ENCODE results near the gene C6orf15. TPM values are rescaled to one million over a fixed set of nuclear protein-coding genes. Genes with fewer than 3 reads are reported as not detected.
A peak's percentile ranks its signal among the peaks of the same experiment; 100 is the strongest.

The C6orf15 gene
- total RNA-seq, 1 donor = not detected

- no peak overlapping the region for H3K4me3 ChIP-seq (ENCODE audit: low read depth, low read length)
- peak; percentile 63 for DNase-seq (ENCODE audit: low read depth)
- TF ChIP-seq CTCF (IDR thresholded peaks at IDR 0.05; ENCODE audit: insufficient read depth, low read depth, low read length) = no peak
Observed at GRCh38 chr6:31125586-31126363, 13.4 kb upstream of the C6orf15 start.

- DNase-seq (ENCODE audit: low read depth) = no peak
- TF ChIP-seq CTCF (IDR thresholded peaks at IDR 0.05; ENCODE audit: insufficient read depth, low read depth, low read length) = no peak
- H3K4me3 ChIP-seq (ENCODE audit: low read depth, low read length) = no peak overlapping the region
Observed at GRCh38 chr6:31125162-31125561, 12.8 kb upstream of the C6orf15 start.

- peak; percentile 92 for DNase-seq (ENCODE audit: low read depth)
- H3K4me3 ChIP-seq (ENCODE audit: low read depth, low read length) = no peak overlapping the region
Observed at GRCh38 chr6:31122791-31123706, 10.7 kb upstream of the C6orf15 start.

GRCh38 chr6:31121131-31121790 lies 8.9 kb upstream of the C6orf15 start:
- TF ChIP-seq CTCF (IDR thresholded peaks at IDR 0.05; ENCODE audit: insufficient read depth, low read depth, low read length) = no peak
- no peak overlapping the region for H3K4me3 ChIP-seq (ENCODE audit: low read depth, low read length)
- no peak for DNase-seq (ENCODE audit: low read depth)

More at GRCh38 chr6:31122791-31123706, 10.7 kb upstream of the C6orf15 start:
- TF ChIP-seq CTCF (IDR thresholded peaks at IDR 0.05; ENCODE audit: insufficient read depth, low read depth, low read length) = no peak

- TF ChIP-seq CTCF (IDR thresholded peaks at IDR 0.05; ENCODE audit: insufficient read depth, low read depth, low read length) = no peak
- DNase-seq (ENCODE audit: low read depth) = no peak
Observed at GRCh38 chr6:31120151-31120915, 8.0 kb upstream of the C6orf15 start, which contains the start of gene CDSN. TSS of gene CDSN (minus strand) at chr6:31120446. CDS start at chr6:31120419, 27 bp downstream.

GRCh38 chr6:31118178-31118577 lies 5.8 kb upstream of the C6orf15 start:
- no peak for TF ChIP-seq CTCF (IDR thresholded peaks at IDR 0.05; ENCODE audit: insufficient read depth, low read depth, low read length)
- H3K4me3 ChIP-seq (ENCODE audit: low read depth, low read length) = no peak overlapping the region
- DNase-seq (ENCODE audit: low read depth) = no peak

More at GRCh38 chr6:31120151-31120915, 8.0 kb upstream of the C6orf15 start, which contains the start of gene CDSN:
- H3K4me3 ChIP-seq (ENCODE audit: low read depth, low read length) = no peak within 1 kb of the TSS

All from fibroblast of villous mesenchyme (primary cell).